Hepatocyte (in vitro differentiated cells): ENCODE measurements around the gene LTF.

Experiments used
- CTCF ChIP-seq: fragments of 200-600 bp; sonication (generic); IDR thresholded peaks from 2 replicates; pipeline ENCODE4 v1.5.1; 2016; ENCODE audit warnings: antibody characterized with exemption, mild to moderate bottlenecking; ENCODE audit not compliant: poor library complexity
- EZH2phosphoT487 ChIP-seq: fragments of 200-600 bp; sonication (generic); IDR thresholded peaks from one replicate; pipeline ENCODE4 v1.6.1; 2018; ENCODE audit warnings: antibody characterized with exemption, mild to moderate bottlenecking, low read depth, moderate library complexity; ENCODE audit not compliant: unreplicated experiment, severe bottlenecking

- TF ChIP-seq CTCF (no peak), EZH2phosphoT487 (no peak)
Observed at GRCh38 chr3:46484388-46484787, 19.7 kb upstream of the LTF start.
